ENCODE measurements around the gene MAN2B2. TPM values are rescaled to one million over a fixed set of nuclear protein-coding genes. Genes with fewer than 3 reads are reported as not detected.
"Not testable (repeated sequence)": the region's sequence is repeated elsewhere in the genome, so short reads cannot be mapped to it uniquely, and the experiment has no call there.

The MAN2B2 gene
- total RNA-seq, 1 experiment from 2014 or later: 20.1 TPM

GRCh38 chr4:6671648-6672047, 96.7 kb downstream of the MAN2B2 start:
- Histone ChIP-seq H3K79me2 (ENCODE audit: low read length) (no peaks in the 10 kb centered on the region), H3K4me2 (ENCODE audit: low read depth, low read length, poor library complexity, severe bottlenecking) (no peak overlapping the region), H3K36me3 (ENCODE audit: insufficient read depth, low read length) (no peaks in the 10 kb centered on the region), H3K9me3 (ENCODE audit: low read length) (no peaks in the 10 kb centered on the region), H3K9ac (ENCODE audit: low read length) (no peak overlapping the region), H4K20me1 (ENCODE audit: insufficient read depth, low read depth, low read length) (no peaks in the 10 kb centered on the region), H2AFZ (ENCODE audit: low read length) (no peak overlapping the region), H3K4me3 (ENCODE audit: low read length) (no peak overlapping the region), H3K27ac (ENCODE audit: low read length) (no peak overlapping the region), H3K27me3 (ENCODE audit: low read length) (no peaks in the 10 kb centered on the region), H3K9me2 (replicated peaks; ENCODE audit: insufficient read depth, low read length) (no peaks in the 10 kb centered on the region), H3K4me1 (ENCODE audit: low read length) (no peaks in the 10 kb centered on the region)
- DNase-seq: no peak

- Histone ChIP-seq H3K9me2 (replicated peaks; ENCODE audit: insufficient read depth, low read length) (no peaks in the 10 kb centered on the region), H3K36me3 (ENCODE audit: insufficient read depth, low read length) (no peaks in the 10 kb centered on the region), H3K9me3 (ENCODE audit: low read length) (no peaks in the 10 kb centered on the region), H3K79me2 (ENCODE audit: low read length) (no peaks in the 10 kb centered on the region), H3K27me3 (ENCODE audit: low read length) (no peaks in the 10 kb centered on the region), H4K20me1 (ENCODE audit: insufficient read depth, low read depth, low read length) (no peaks in the 10 kb centered on the region), H3K4me2 (ENCODE audit: low read depth, low read length, poor library complexity, severe bottlenecking) (no peak overlapping the region), H3K27ac (ENCODE audit: low read length) (no peak overlapping the region), H2AFZ (ENCODE audit: low read length) (no peak overlapping the region), H3K4me1 (ENCODE audit: low read length) (no peaks in the 10 kb centered on the region), H3K4me3 (ENCODE audit: low read length) (no peak overlapping the region), H3K9ac (ENCODE audit: low read length) (no peak overlapping the region)
- no peak for DNase-seq
Measured at GRCh38 chr4:6672131-6672530, 97.1 kb downstream of the MAN2B2 start.

GRCh38 chr4:6672541-6673190, 97.7 kb downstream of the MAN2B2 start:
- H3K27me3 ChIP-seq (ENCODE audit: low read length); H3K27ac ChIP-seq (ENCODE audit: low read length); H3K9me3 ChIP-seq (ENCODE audit: low read length); H3K36me3 ChIP-seq (ENCODE audit: insufficient read depth, low read length); H3K4me3 ChIP-seq (ENCODE audit: low read length); H3K9ac ChIP-seq (ENCODE audit: low read length); H3K4me2 ChIP-seq (ENCODE audit: low read depth, low read length, poor library complexity, severe bottlenecking); H3K79me2 ChIP-seq (ENCODE audit: low read length); DNase-seq; H2AFZ ChIP-seq (ENCODE audit: low read length); H3K4me1 ChIP-seq (ENCODE audit: low read length); H4K20me1 ChIP-seq (ENCODE audit: insufficient read depth, low read depth, low read length); H3K9me2 ChIP-seq (replicated peaks; ENCODE audit: insufficient read depth, low read length): not testable (repeated sequence)

Other genes with a start within 250 kb of the MAN2B2 start
- gene PPP2R2C, start 102.6 kb upstream of the MAN2B2 start, total RNA-seq (2014; rRNA removed; shearing (Covaris generic); ENCODE audit: low replicate concordance): not detected in 2 replicates
- gene MRFAP1, start 65.5 kb downstream of the MAN2B2 start, total RNA-seq (2014; rRNA removed; shearing (Covaris generic); ENCODE audit: low replicate concordance): 28.8 and 50.7 TPM in 2 replicates
- not detected in 2 replicates for gene S100P, start 118.7 kb downstream of the MAN2B2 start, total RNA-seq (2014; rRNA removed; shearing (Covaris generic); ENCODE audit: low replicate concordance)
- 41.9 and 62.3 TPM in 2 replicates for gene MRFAP1L1, start 134.7 kb downstream of the MAN2B2 start, total RNA-seq (2014; rRNA removed; shearing (Covaris generic); ENCODE audit: low replicate concordance)
- gene BLOC1S4, start 141.0 kb downstream of the MAN2B2 start, total RNA-seq (2014; rRNA removed; shearing (Covaris generic); ENCODE audit: low replicate concordance): 13.9 and 29.1 TPM in 2 replicates
- 10.9 and 11.8 TPM in 2 replicates for gene KIAA0232, start 207.5 kb downstream of the MAN2B2 start, total RNA-seq (2014; rRNA removed; shearing (Covaris generic); ENCODE audit: low replicate concordance)